H1 (cell line): Measurements from ENCODE around the gene PRICKLE1. TPM values are rescaled to one million over a fixed set of nuclear protein-coding genes. Genes with fewer than 3 reads are reported as not detected.

Experiments used
- ASH2L ChIP-seq: fragments of 200-600, 300-600 bp; sonication (generic); IDR thresholded peaks from one replicate; pipeline ENCODE4 v1.7.1; 2017; ENCODE audit warnings: low read length
- ATF2 ChIP-seq: IDR thresholded peaks from 2 replicates; pipeline ENCODE4 v1.6.1; 2012; ENCODE audit warnings: low read length, inconsistent platforms
- SAP30 ChIP-seq: fragments of 300-600 bp; sonication (generic); IDR thresholded peaks from 2 replicates; pipeline ENCODE4 v1.7.1; 2012; ENCODE audit warnings: low read length, moderate library complexity, mild to moderate bottlenecking, inconsistent platforms; ENCODE audit not compliant: insufficient read depth, insufficient replicate concordance
- polyA plus RNA-seq, 7 experiments: library from polyadenylated mRNA; depleted of rRNA in 3 of 7; stranded (reverse) in 5 of 7; unstranded in 2 of 7; fragments of >200 nt in 5 of 7; fragments of 200-250 nt in 2 of 7; gene quantifications; 1 replicate in 5 of 7; 2 replicates in 1 of 7; 4 replicates in 1 of 7; pipeline versions ENCODE4 v1.2.1 to v1.2.3, GENCODE V29; 2011 to 2013; ENCODE audit warnings: missing spikeins in 2 of 7, mixed read lengths in 2 of 7
- total RNA-seq: library from RNA; stranded (reverse); fragmentation: NEBNext Ultra II Directional; extraction: Animal tissue kit (Norgen Biotek cat#: 25700); gene quantifications from 2 replicates; pipeline ENCODE4 v1.2.1, GENCODE V29; 2021

The PRICKLE1 gene
- total and polyA plus RNA-seq, 2 of the 8 experiments (the other 6 are each of a cell fraction or from before 2014, with no cell fraction given): 14.0 to 22.4 TPM

DNA sequence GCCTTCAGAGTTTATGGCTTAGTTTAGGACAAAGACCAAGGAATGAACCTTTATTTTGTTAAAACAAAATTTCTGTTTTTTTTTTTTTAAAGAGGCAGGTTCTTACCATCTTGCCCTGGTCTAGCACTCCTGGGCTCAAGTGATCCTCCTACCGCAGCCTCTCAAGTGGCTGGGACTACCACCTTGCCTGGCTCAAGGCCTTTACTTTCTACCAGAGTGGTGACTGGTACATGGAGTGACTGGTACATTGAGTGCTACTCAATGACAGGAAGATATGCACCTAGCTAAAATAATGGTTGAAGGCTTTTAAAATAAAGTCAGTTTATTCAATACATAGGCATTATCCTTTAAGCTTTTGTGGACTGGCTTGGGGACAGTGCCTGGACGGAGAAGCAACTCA, 32.6 kb downstream of the PRICKLE1 start (continued):
- TF ChIP-seq ATF2 (no peak), ASH2L (no peak), SAP30 (no peak)
